ENCODE measurements around the gene TMEM273.

GRCh38 chr10:49167425-49168170 lies 20.6 kb downstream of the TMEM273 start:
- no peak for TF ChIP-seq CTCF (IDR thresholded peaks at IDR 0.05 in 4 of 5, conservative IDR thresholded peaks at IDR 0.05 in 1 of 5)
- no peak for TF ChIP-seq POLR2A (IDR thresholded peaks at IDR 0.05)
